GM12878 (cell line): ENCODE data around the gene AOPEP. TPM values are rescaled to one million over a fixed set of nuclear protein-coding genes. Genes with fewer than 3 reads are reported as not detected.

Experiments used
- ATAC-seq: fragments of 200-7000 bp; cut with Tn5 transposase; 3 replicates; pipeline ENCODE4 v1.9.1; 2020; ENCODE audit warnings: mild to moderate bottlenecking, moderate library complexity
- BruUV-seq: library from RNA; stranded (reverse); fragments of 400-500 nt; replicated peaks from 2 replicates; lab custom pipeline; 2021; lab: Mats Ljungman, UMichigan
- CTCF ChIA-PET: fragments of 300-600 bp; sonication (Branson Sonifier 250); formaldehyde crosslinking; extraction: SDS; loops from one replicate; lab custom pipeline; 2021; ENCODE audit warnings: inconsistent platforms; lab: Yijun Ruan, JAX
- POLR2A ChIA-PET: fragments of 350-600 bp; formaldehyde crosslinking; extraction: SDS; loops from one replicate; lab custom pipeline; 2021; ENCODE audit warnings: inconsistent platforms; lab: Charles Lee
- RAD21 ChIA-PET: fragments of 300-600 bp; sonication (Branson Sonifier 250); formaldehyde crosslinking; loops from one replicate; lab custom pipeline; 2023; ENCODE audit warnings: antibody characterized with exemption; ENCODE audit not compliant: unreplicated experiment; lab: Charles Lee
- SMC1A ChIA-PET: fragments of 300-600 bp; sonication (Branson Sonifier 250); formaldehyde crosslinking; loops from one replicate; lab custom pipeline; 2023; ENCODE audit not compliant: unreplicated experiment, uncharacterized antibody; lab: Charles Lee
- DNase-seq: peaks from one replicate; pipeline ENCODE4 v3.0.0-alpha.2; 2011; ENCODE audit warnings: low read depth, low spot score
- FAIRE-seq: peaks from 3 replicates; lab custom pipeline; 2011; peaks lifted over from hg19 to GRCh38; lab: Jason Lieb, UNC
- H2AFZ ChIP-seq: 2 replicates; pipeline ENCODE4 v1.6.0; 2011; ENCODE audit warnings: low read depth, low read length, control low read depth; ENCODE audit not compliant: control insufficient read depth
- H3K27ac ChIP-seq: 2 replicates; pipeline ENCODE4 v1.5.1; 2011; ENCODE audit warnings: control low read depth; ENCODE audit not compliant: control insufficient read depth, insufficient read depth
- H3K27me3 ChIP-seq, 2 experiments: replicated peaks in 1 of 2; 2 replicates each; pipeline versions ENCODE4 v1.6.0 to v1.6.1; 2011; ENCODE audit warnings: low read length in 1 of 2; ENCODE audit not compliant: control insufficient read depth in 2 of 2, insufficient read depth in 2 of 2
- H3K36me3 ChIP-seq, 2 experiments: 2 replicates each; pipeline ENCODE4 v1.5.1; 2011; ENCODE audit warnings: low read length in 1 of 2; ENCODE audit not compliant: control insufficient read depth in 2 of 2, insufficient read depth in 2 of 2
- H3K4me1 ChIP-seq: 2 replicates; pipeline ENCODE4 v1.6.1; 2011; ENCODE audit warnings: mild to moderate bottlenecking, low read length, moderate library complexity, mixed read lengths; ENCODE audit not compliant: control insufficient read depth, insufficient read depth
- H3K4me2 ChIP-seq: 2 replicates; pipeline ENCODE4 v1.6.0; 2011; ENCODE audit warnings: control low read depth; ENCODE audit not compliant: control insufficient read depth, insufficient read depth
- H3K4me3 ChIP-seq: fragments of 200-600 bp; sonication (generic); 2 replicates; pipeline ENCODE4 v1.5.1; 2016
- H3K79me2 ChIP-seq: 2 replicates; pipeline ENCODE4 v1.6.0; 2011; ENCODE audit warnings: low read length; ENCODE audit not compliant: control insufficient read depth, insufficient read depth
- H3K9ac ChIP-seq: 2 replicates; pipeline ENCODE4 v1.8.0; 2011; ENCODE audit warnings: low read length, control low read depth, mixed read lengths; ENCODE audit not compliant: control insufficient read depth, insufficient read depth
- H3K9me3 ChIP-seq: replicated peaks from 3 replicates; pipeline ENCODE4 v1.5.1; 2011; ENCODE audit warnings: mild to moderate bottlenecking, low read length; ENCODE audit not compliant: control insufficient read depth, insufficient read depth
- H4K20me1 ChIP-seq: 2 replicates; pipeline ENCODE4 v1.6.0; 2011; ENCODE audit not compliant: control insufficient read depth, insufficient read depth
- BCL11A ChIP-seq: IDR thresholded peaks from 2 replicates; pipeline ENCODE4 v1.6.1; 2011; ENCODE audit warnings: low read depth, low read length
- BMI1 ChIP-seq: fragments of 450-650 bp; IDR thresholded peaks from 2 replicates; pipeline ENCODE4 v1.6.1; 2016; ENCODE audit warnings: mild to moderate bottlenecking, moderate library complexity, borderline replicate concordance
- CEBPZ ChIP-seq: fragments of 150-350 bp; IDR thresholded peaks from 2 replicates; pipeline ENCODE4 v1.6.1; 2016; ENCODE audit warnings: low read depth, low read length
- CREM ChIP-seq: IDR thresholded peaks from 2 replicates; pipeline ENCODE4 v1.6.1; 2014; ENCODE audit warnings: antibody characterized with exemption, low read depth
- DPF2 ChIP-seq: fragments of 450-650 bp; IDR thresholded peaks from 2 replicates; pipeline ENCODE4 v1.6.1; 2017; ENCODE audit warnings: mild to moderate bottlenecking
- EZH2 ChIP-seq: IDR thresholded peaks from 2 replicates; pipeline ENCODE4 v1.6.1; 2012; ENCODE audit warnings: low read depth, mild to moderate bottlenecking, control low read depth, inconsistent platforms, low read length, borderline replicate concordance; ENCODE audit not compliant: control insufficient read depth
- HDAC6 ChIP-seq: fragments of 200-600 bp; sonication (generic); IDR thresholded peaks from one replicate; pipeline ENCODE4 v1.8.0; 2017; ENCODE audit warnings: antibody characterized with exemption; ENCODE audit not compliant: unreplicated experiment
- HSF1 ChIP-seq: fragments of 150-350 bp; IDR thresholded peaks from 2 replicates; pipeline ENCODE4 v1.6.1; 2014; ENCODE audit warnings: mild to moderate bottlenecking, low read depth, low read length
- IKZF2 ChIP-seq, 2 experiments: fragments of 450-650 bp; IDR thresholded peaks; 2 replicates each; pipeline ENCODE4 v1.6.1; 2017; ENCODE audit warnings: mild to moderate bottlenecking in 2 of 2, moderate library complexity in 2 of 2
- IRF4 ChIP-seq: IDR thresholded peaks from 2 replicates; pipeline ENCODE4 v1.6.1; 2011; ENCODE audit warnings: low read depth, low read length
- IRF5 ChIP-seq: fragments of 450-650 bp; IDR thresholded peaks from 2 replicates; pipeline ENCODE4 v1.6.1; 2017; ENCODE audit warnings: borderline replicate concordance
- LARP7 ChIP-seq: fragments of 450-650 bp; IDR thresholded peaks from 2 replicates; pipeline ENCODE4 v1.6.1; 2017; ENCODE audit warnings: mild to moderate bottlenecking
- POU2F2 ChIP-seq: IDR thresholded peaks from 3 replicates; pipeline ENCODE4 v1.6.1; 2011; ENCODE audit warnings: low read depth, mild to moderate bottlenecking, low read length, borderline replicate concordance
- SIN3A ChIP-seq: IDR thresholded peaks from 2 replicates; pipeline ENCODE4 v1.6.1; 2012; ENCODE audit warnings: low read depth, low read length, improper control_type of control experiment
- SMARCA5 ChIP-seq: fragments of 450-650 bp; IDR thresholded peaks from 2 replicates; pipeline ENCODE4 v1.6.1; 2017; ENCODE audit warnings: mild to moderate bottlenecking
- ZBED1 ChIP-seq: IDR thresholded peaks from 2 replicates; pipeline ENCODE4 v1.6.1; 2016; ENCODE audit warnings: borderline replicate concordance
- WGBS: methylation state at CpG from one replicate; pipeline ENCODE4 v1.1.6; 2016; ENCODE audit warnings: low lambda C conversion rate; ENCODE audit not compliant: insufficient replicate concordance, insufficient coverage; ENCODE audit errors: missing lambda C conversion rate; 5-methylcytosine and 5-hydroxymethylcytosine counted together
- in situ Hi-C: fragments of 300-500 bp; cut with MboI; formaldehyde crosslinking; loops from 9 replicates; pipeline ENCODE4 v1.14.3; 2018; ENCODE audit warnings: mixed read lengths
- intact Hi-C: fragments of 100-400 bp; cut with micrococcal nuclease; formaldehyde crosslinking; loops from one replicate; pipeline ENCODE4 v1.14.2; 2022; ENCODE audit not compliant: unreplicated experiment
- polyA plus RNA-seq, 11 experiments: library from polyadenylated mRNA; depleted of rRNA in 4 of 11; unstranded in 6 of 11; stranded (reverse) in 5 of 11; fragments of >200 nt; fragmentation: Nextera tagmentation in 4 of 11; fragmentation: Illumina TruSeq in 1 of 11; extraction: Ambion mirVana in 4 of 11; extraction: Trizol in 1 of 11; gene quantifications; 1 replicate in 1 of 11; 2 replicates in 10 of 11; pipeline versions ENCODE4 v1.2.1 to v1.2.3, GENCODE V29; 2011 to 2016; ENCODE audit warnings: inconsistent platforms in 2 of 11, missing spikeins in 2 of 11, low read depth in 1 of 11
- total RNA-seq, 4 experiments: library from RNA; depleted of rRNA in 3 of 4; stranded (reverse); fragments of >200 nt in 3 of 4; fragmentation: Illumina TruSeq in 1 of 4; extraction: Trizol in 1 of 4; gene quantifications; 2 replicates each; pipeline versions ENCODE4 v1.2.1 to v1.2.3, GENCODE V29; 2013 to 2021
- TF ChIP-seq, protein P1 (sequence below): IDR thresholded peaks from 2 replicates; pipeline ENCODE4 v1.6.1; 2011; ENCODE audit warnings: low read depth, low read length, improper control_type of control experiment, borderline replicate concordance

Gene AOPEP
- total and polyA plus RNA-seq, 10 of the 15 experiments (the other 5 are each of a cell fraction or from before 2014, with no cell fraction given): 2.3 to 16.9 (median 10.1) TPM

GRCh38 chr9:94692601-94693000 is 33.9 kb upstream of the AOPEP start (continued):
- TF ChIP-seq HSF1 (no peak), CEBPZ (no peak)

- ATAC-seq (no peak), DNase-seq (no peak), FAIRE-seq (no peak)
- ChIA-PET CTCF (interaction anchor here (1.3 to 2.8 kb wide), 2 partner anchors 12 to 474 kb away, joined by 4 to 14 read pairs; no protein-coding TSS in a partner anchor), POLR2A (no interaction called here), SMC1A (no interaction called here), RAD21 (interaction anchor here (1.2 to 1.4 kb wide), 2 partner anchors 12 to 13 kb away, joined by 3 to 4 read pairs; no protein-coding TSS in a partner anchor)
- peaks cover 0 to 2% of the 10 kb centered on the region in 2 experiments; a peak in 2 of 4 replicates for H3K27me3 ChIP-seq
- in situ Hi-C loops: loop anchor here (25.0 kb wide), 1 partner anchor 1519 kb away; no protein-coding TSS in a partner anchor
- H3K4me1 ChIP-seq: no peaks in the 10 kb centered on the region
- intact Hi-C loops: no loop called here
- H4K20me1 ChIP-seq: no peaks in the 10 kb centered on the region
- H2AFZ ChIP-seq: no peak overlapping the region
- H3K9ac ChIP-seq: no peak overlapping the region
- no peak overlapping the region for H3K4me2 ChIP-seq
- 37% methylated on average over 8 of the region's 8 CpGs for WGBS
- H3K27ac ChIP-seq: no peak overlapping the region
- no peaks in the 10 kb centered on the region for H3K9me3 ChIP-seq
- no peaks in the 10 kb centered on the region for H3K79me2 ChIP-seq
- no peak overlapping the region for H3K4me3 ChIP-seq
- BruUV-seq: no TSS peak
- H3K36me3 ChIP-seq: no peaks in the 10 kb centered on the region
- no peak for TF ChIP-seq IRF5
- TF ChIP-seq ZBED1: no peak
- no peak for TF ChIP-seq IRF4
- TF ChIP-seq, protein P1, sequence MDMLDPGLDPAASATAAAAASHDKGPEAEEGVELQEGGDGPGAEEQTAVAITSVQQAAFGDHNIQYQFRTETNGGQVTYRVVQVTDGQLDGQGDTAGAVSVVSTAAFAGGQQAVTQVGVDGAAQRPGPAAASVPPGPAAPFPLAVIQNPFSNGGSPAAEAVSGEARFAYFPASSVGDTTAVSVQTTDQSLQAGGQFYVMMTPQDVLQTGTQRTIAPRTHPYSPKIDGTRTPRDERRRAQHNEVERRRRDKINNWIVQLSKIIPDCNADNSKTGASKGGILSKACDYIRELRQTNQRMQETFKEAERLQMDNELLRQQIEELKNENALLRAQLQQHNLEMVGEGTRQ: no peak
- no peak for TF ChIP-seq POU2F2
- no peak for TF ChIP-seq SMARCA5
- no peak for TF ChIP-seq BMI1
- no peak for TF ChIP-seq DPF2
- TF ChIP-seq SIN3A: no peak
- TF ChIP-seq IKZF2 (IDR thresholded peaks at IDR 0.05): no peak
- TF ChIP-seq LARP7: no peak
- TF ChIP-seq EZH2: no peak
- TF ChIP-seq CREM: no peak
- no peak for TF ChIP-seq BCL11A
- TF ChIP-seq HDAC6: no peak
Measured at GRCh38 chr9:94693485-94694204, 32.9 kb upstream of the AOPEP start.
